Coronary artery (tissue), 2 donors: ENCODE measurements around the gene WHRN.

Experiments
- DNase-seq: peaks from one replicate; pipeline ENCODE4 v3.0.0-alpha.2; 2017; ENCODE audit warnings: low spot score
- H3K27ac ChIP-seq, 2 donors: fragments of 200-600 bp; sonication (generic); one replicate each; pipeline ENCODE4 v1.5.1; 2016 to 2019
- H3K4me3 ChIP-seq: fragments of 200-600 bp; sonication (generic); 2 replicates; pipeline ENCODE4 v1.5.1; 2016; ENCODE audit warnings: mild to moderate bottlenecking, moderate library complexity
- CTCF ChIP-seq: fragments of 200-600 bp; sonication (generic); IDR thresholded peaks from one replicate; pipeline ENCODE4 v1.5.1; 2019; ENCODE audit warnings: antibody characterized with exemption

The WHRN gene

GRCh38 chr9:114384836-114385396, 120.4 kb downstream of the WHRN start:
- no peak overlapping the region for H3K4me3 ChIP-seq
- no peak for TF ChIP-seq CTCF
- peak overlapping the region; percentile 87 to 94 for H3K27ac ChIP-seq
- no peak for DNase-seq

GRCh38 chr9:114384341-114384740, 120.9 kb downstream of the WHRN start:
- no peak overlapping the region for H3K4me3 ChIP-seq
- TF ChIP-seq CTCF = no peak
- no peak for DNase-seq
- H3K27ac ChIP-seq = peak overlapping the region; percentile 87 to 94

- Histone ChIP-seq H3K27ac (peak overlapping the region; percentile 87 to 94), H3K4me3 (peak overlapping the region; percentile 56)
- no peak for DNase-seq
- TF ChIP-seq CTCF = no peak
Measured at GRCh38 chr9:114383521-114384231, 121.6 kb downstream of the WHRN start.

GRCh38 chr9:114382699-114383520, 122.4 kb downstream of the WHRN start:
- Histone ChIP-seq H3K27ac (peak overlapping the region; percentile 87 to 94), H3K4me3 (peak overlapping the region; percentile 56)
- DNase-seq = no peak
- TF ChIP-seq CTCF = no peak

GRCh38 chr9:114378883-114379282, 126.4 kb downstream of the WHRN start:
- Histone ChIP-seq H3K27ac (no peak overlapping the region), H3K4me3 (no peak overlapping the region)
- no peak for DNase-seq
- no peak for TF ChIP-seq CTCF

- TF ChIP-seq CTCF = no peak
- no peak for DNase-seq
- no peak overlapping the region for H3K4me3 ChIP-seq
Measured at GRCh38 chr9:114378016-114378415, 127.3 kb downstream of the WHRN start.

More at GRCh38 chr9:114378016-114378415, 127.3 kb downstream of the WHRN start:
- H3K27ac ChIP-seq = no peak overlapping the region
